Measurements from ENCODE around the gene KNTC1. TPM values are rescaled to one million over a fixed set of nuclear protein-coding genes. Genes with fewer than 3 reads are reported as not detected.

KNTC1 gene
- total RNA-seq, 1 experiment from 2014 or later: 71.3 TPM

DNA sequence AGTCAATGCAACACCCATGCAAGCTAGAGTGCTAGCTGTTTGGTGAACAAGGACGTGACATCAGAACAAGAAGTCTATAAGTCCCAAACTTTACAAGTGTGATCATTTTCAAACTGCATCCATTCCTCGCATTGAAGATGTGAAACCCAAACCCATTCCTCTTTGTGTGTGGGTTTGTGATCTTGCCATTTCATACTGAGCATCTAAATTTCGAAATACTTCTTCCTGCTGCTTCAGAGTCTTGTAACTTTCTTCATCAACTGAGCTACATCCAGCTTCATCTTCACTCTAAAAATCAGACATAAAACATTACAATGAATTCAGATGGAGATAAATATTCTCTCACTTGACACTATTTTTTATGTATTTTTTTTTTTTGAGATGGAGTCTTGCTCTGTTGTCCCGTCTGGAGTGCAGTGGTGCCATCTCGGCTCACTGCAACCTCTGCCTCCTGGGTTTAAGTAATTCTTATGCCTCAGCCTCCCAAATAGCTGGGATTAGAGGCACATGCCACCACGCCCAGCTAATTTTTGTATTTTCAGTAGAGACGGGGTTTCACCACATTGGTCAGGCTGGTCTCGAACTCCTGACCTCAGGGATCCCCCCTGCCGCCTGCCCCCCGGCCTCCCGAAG lies 21.5 kb upstream of the KNTC1 start:
- H2BK12ac ChIP-seq (ENCODE audit: insufficient read length, low read depth, low read length): no peak overlapping the region
- no peak overlapping the region for H3K23ac ChIP-seq (ENCODE audit: insufficient read length, low read depth, low read length)
- H3K9me3 Mint-ChIP-seq: no peaks in the 10 kb centered on the region; a peak in 1 of 5 replicates
- no peak overlapping the region for H3T11ph ChIP-seq (ENCODE audit: low read length)
- H2BK120ac ChIP-seq (ENCODE audit: low read depth, low read length, poor library complexity, severe bottlenecking): no peak overlapping the region
- no peaks in the 10 kb centered on the region for H3K23me2 ChIP-seq (ENCODE audit: insufficient read length, low read depth, low read length, poor library complexity, severe bottlenecking)
- H3K4me2 ChIP-seq (ENCODE audit: insufficient read depth, insufficient read length, low read length): no peak overlapping the region
- no peak overlapping the region for H3K56ac ChIP-seq (ENCODE audit: insufficient read length, low read depth, low read length)
- no peak overlapping the region for H3K9ac ChIP-seq (ENCODE audit: extremely low read depth, insufficient read length, low read length)
- DNase-seq: no peak
- no peaks in the 10 kb centered on the region for H4K20me1 ChIP-seq (ENCODE audit: control insufficient read depth, insufficient read depth, insufficient read length)
- H3K79me1 ChIP-seq (ENCODE audit: insufficient read depth, low read depth, low read length, poor library complexity, severe bottlenecking): no peaks in the 10 kb centered on the region
- no peak overlapping the region for H2BK15ac ChIP-seq (ENCODE audit: low read depth, low read length)
- H3K14ac ChIP-seq (ENCODE audit: insufficient read depth, low read length): no peak overlapping the region
- H3K4me1 ChIP-seq (ENCODE audit: insufficient read depth, low read length): no peaks in the 10 kb centered on the region
- 0 out of 7 replicates have a peak overlapping the region, but pooled peaks of 1 of the 3 experiments have one; percentile 5 for H3K27ac Mint-ChIP-seq
- no peak overlapping the region for H4K91ac ChIP-seq (ENCODE audit: insufficient read length, low read depth, low read length)
- peaks cover 44 to 77% (median 67%) of the 10 kb centered on the region in 3 experiments; a peak in 6 of 7 replicates for H3K36me3 Mint-ChIP-seq (ENCODE audit: insufficient read depth in 1 of 3, low read depth in 3 of 3)
- no peaks in the 10 kb centered on the region; the same call in 1 of the 2 replicates for H3K27me3 Mint-ChIP-seq (ENCODE audit: low read depth)
- no peak overlapping the region for H3K4me3 Mint-ChIP-seq
- H2BK5ac ChIP-seq (ENCODE audit: insufficient read length, low read length): no peak overlapping the region
- H3K27ac ChIP-seq (ENCODE audit: insufficient read length, low read depth, low read length): no peak overlapping the region
- H3K4me1 Mint-ChIP-seq: peaks cover 3 to 10% of the 10 kb centered on the region in 2 experiments; a peak in 3 of 4 replicates
- no peak overlapping the region for H3K18ac ChIP-seq (ENCODE audit: insufficient read length, low read depth, low read length)
- no peak for TF ChIP-seq CTCF (conservative IDR thresholded peaks at IDR 0.05)
- no peak overlapping the region for H2AFZ ChIP-seq (ENCODE audit: low read length)
- no peak overlapping the region for H4K5ac ChIP-seq (ENCODE audit: insufficient read length, low read depth, low read length)
- no peak overlapping the region for H2AK5ac ChIP-seq (ENCODE audit: insufficient read length, low read length)
- WGBS (ENCODE audit: extremely low coverage, insufficient read length, low lambda C conversion rate): no CpG with 5 or more reads among the region's 11 CpGs
- no peaks in the 10 kb centered on the region for H3K79me2 ChIP-seq (ENCODE audit: insufficient read depth, low read length)
- no peak overlapping the region for H4K8ac ChIP-seq (replicated peaks; ENCODE audit: insufficient read length, low read depth, low read length)
- H3K27me3 ChIP-seq (ENCODE audit: insufficient read depth, low read length): no peaks in the 10 kb centered on the region
- no peaks in the 10 kb centered on the region for H3K9me3 ChIP-seq (ENCODE audit: control insufficient read depth, low read depth, low read length)
- no peak overlapping the region for H2BK20ac ChIP-seq (ENCODE audit: low read depth, low read length, poor library complexity, severe bottlenecking)
- no peak overlapping the region for H3K4ac ChIP-seq (ENCODE audit: low read depth, low read length)

Measured in H9 (cell line).